Nucleus accumbens (tissue), 56 donors: ENCODE results near the gene PROSER3.
"Not testable (repeated sequence)": the region's sequence is repeated elsewhere in the genome, so short reads cannot be mapped to it uniquely, and the experiment has no call there.

Source experiments
- DNase-seq, 56 donors: peaks; one replicate each; lab custom pipeline; 2025; lab: John Stamatoyannopoulos, UW

PROSER3 gene

GRCh38 chr19:35751839-35752745 is 5.9 kb upstream of the PROSER3 start:
- DNase-seq = no peak

- DNase-seq = no peak
These were observed 5.1 kb upstream of the PROSER3 start for GRCh38 chr19:35752746-35753350.

GRCh38 chr19:35753634-35754369 is 4.2 kb upstream of the PROSER3 start:
- DNase-seq = no peak

GRCh38 chr19:35754370-35755130 is 3.4 kb upstream of the PROSER3 start:
- no peak for DNase-seq

GRCh38 chr19:35755131-35755549 is 2.8 kb upstream of the PROSER3 start:
- no peak for DNase-seq

- peak in 1 of 56 donors; percentile 13 for DNase-seq
These were observed 2.2 kb upstream of the PROSER3 start for GRCh38 chr19:35755550-35756376.

GRCh38 chr19:35756377-35757230 is 1.4 kb upstream of the PROSER3 start, which contains the start of gene HSPB6:
Gene HSPB6 (minus strand): TSS chr19:35757029. CDS start chr19:35757008, 21 bp downstream.
- peak in 12 of 56 donors; percentile 11 to 48 (median 31) for DNase-seq

GRCh38 chr19:35757231-35757748 is 686 bp upstream of the PROSER3 start:
- peak in 21 of 56 donors; percentile 41 to 75 (median 62) for DNase-seq

- no peak for DNase-seq
These were observed 1.7 kb downstream of the PROSER3 start for GRCh38 chr19:35759697-35760096.

- no peak for DNase-seq
These were observed 2.9 kb downstream of the PROSER3 start for GRCh38 chr19:35760711-35761349.

GRCh38 chr19:35764432-35765315 is 6.7 kb downstream of the PROSER3 start:
- DNase-seq = no peak

- no peak for DNase-seq
These were observed 8.7 kb downstream of the PROSER3 start for GRCh38 chr19:35766571-35767104.

GRCh38 chr19:35767288-35768081 is 9.5 kb downstream of the PROSER3 start:
- DNase-seq = no peak

- no peak for DNase-seq
These were observed 10.1 kb downstream of the PROSER3 start for GRCh38 chr19:35768082-35768421.

- DNase-seq = not testable (repeated sequence)
These were observed 14.4 kb downstream of the PROSER3 start for GRCh38 chr19:35772362-35772761.
